A549 (cell line): ENCODE measurements around the gene CCDC152. TPM values are rescaled to one million over a fixed set of nuclear protein-coding genes. Genes with fewer than 3 reads are reported as not detected.

ENCODE experiments used
- ATAC-seq, 2 experiments: fragments of 200-7000 bp in 1 of 2; fragments of >200 bp in 1 of 2; cut with Nextera tagmentation in 1 of 2; cut with Tn5 transposase in 1 of 2; 3 replicates each; pipeline versions ENCODE4 v1.8.0 to v1.9.1; 2018 to 2020; ENCODE audit warnings: mild to moderate bottlenecking in 1 of 2, moderate library complexity in 1 of 2
- CTCF ChIA-PET: fragments of 300-600 bp; sonication (Branson Sonifier 250); formaldehyde crosslinking; extraction: SDS; loops from one replicate; lab custom pipeline; 2021; ENCODE audit warnings: antibody characterized with exemption, inconsistent platforms; lab: Yijun Ruan, JAX
- POLR2A ChIA-PET: fragments of 350-600 bp; formaldehyde crosslinking; extraction: SDS; loops from one replicate; lab custom pipeline; 2021; ENCODE audit warnings: antibody characterized with exemption, inconsistent platforms; lab: Yijun Ruan, JAX
- DNase-seq, 2 experiments: peaks; one replicate each; pipeline versions ENCODE4 v3.0.0 to v3.0.0-alpha.2; 2011 to 2016; ENCODE audit warnings: low read depth in 1 of 2, low spot score in 1 of 2
- FAIRE-seq: peaks from 2 replicates; lab custom pipeline; 2011; peaks lifted over from hg19 to GRCh38; lab: Jason Lieb, UNC
- H3K27ac ChIP-seq, 2 experiments: fragments of >200 bp; sonication (Bioruptor Twin); formaldehyde crosslinking; 3 replicates each; pipeline ENCODE4 v1.5.1; 2016 to 2017
- H3K4me1 ChIP-seq: fragments of >200 bp; sonication (Bioruptor Twin); formaldehyde crosslinking; 3 replicates; pipeline ENCODE4 v1.6.1; 2016
- H3K4me2 ChIP-seq: fragments of >200 bp; sonication (Bioruptor Twin); formaldehyde crosslinking; 3 replicates; pipeline ENCODE4 v1.6.1; 2016
- H3K4me3 ChIP-seq: fragments of >200 bp; sonication (Bioruptor Twin); formaldehyde crosslinking; 3 replicates; pipeline ENCODE4 v1.5.1; 2016
- H3K9me3 ChIP-seq: fragments of >200 bp; sonication (Bioruptor Twin); formaldehyde crosslinking; 3 replicates; pipeline ENCODE4 v1.6.1; 2016
- ATOH8 ChIP-seq: fragments of 250-450 bp; sonication (Bioruptor Pico); IDR thresholded peaks from 2 replicates; pipeline ENCODE4 v1.5.0; 2020; ENCODE audit warnings: low read depth, mild to moderate bottlenecking, moderate library complexity
- BCL3 ChIP-seq: fragments of >200 bp; sonication (Bioruptor Twin); formaldehyde crosslinking; IDR thresholded peaks from 3 replicates; pipeline ENCODE4 v1.6.1; 2016
- CBX2 ChIP-seq: fragments of 200-600 bp; sonication (generic); IDR thresholded peaks from 2 replicates; pipeline ENCODE4 v1.6.1; 2016; ENCODE audit warnings: low read depth, mild to moderate bottlenecking, borderline replicate concordance
- CHD2 ChIP-seq: fragments of 150-350 bp; IDR thresholded peaks from 2 replicates; pipeline ENCODE4 v1.6.1; 2014; ENCODE audit warnings: low read length; ENCODE audit not compliant: partially characterized antibody
- EHF ChIP-seq: fragments of 250-450 bp; sonication (Bioruptor Pico); IDR thresholded peaks from 2 replicates; pipeline ENCODE4 v1.5.0; 2020; ENCODE audit warnings: mild to moderate bottlenecking
- ELK1 ChIP-seq: fragments of 150-350 bp; IDR thresholded peaks from 2 replicates; pipeline ENCODE4 v1.6.1; 2014; ENCODE audit warnings: low read depth, mild to moderate bottlenecking, low read length
- EP300 ChIP-seq, 2 experiments: fragments of >200 bp; sonication (Bioruptor Twin); formaldehyde crosslinking; IDR thresholded peaks; 2 replicates in 1 of 2; 3 replicates in 1 of 2; pipeline ENCODE4 v1.6.1; 2016 to 2017
- ESRRA ChIP-seq: fragments of 150-350 bp; IDR thresholded peaks from 2 replicates; pipeline ENCODE4 v1.6.1; 2014; ENCODE audit warnings: mild to moderate bottlenecking, low read length, borderline replicate concordance
- FOSB ChIP-seq: fragments of 250-450 bp; sonication (Bioruptor Pico); IDR thresholded peaks from 2 replicates; pipeline ENCODE4 v1.5.0; 2020; ENCODE audit warnings: mild to moderate bottlenecking, moderate library complexity
- FOSL2 ChIP-seq, 2 experiments: fragments of 450-650 bp in 1 of 2; fragments of >200 bp in 1 of 2; sonication (Bioruptor Twin) in 1 of 2; formaldehyde crosslinking; IDR thresholded peaks; 2 replicates each; pipeline versions ENCODE4 v1.5.0 to v1.6.1; 2016 to 2020; ENCODE audit warnings: mild to moderate bottlenecking in 1 of 2, moderate library complexity in 1 of 2
- HMGXB4 ChIP-seq: fragments of 250-450 bp; sonication (Bioruptor Pico); IDR thresholded peaks from 2 replicates; pipeline ENCODE4 v1.5.0; 2021; ENCODE audit warnings: mild to moderate bottlenecking, moderate library complexity, borderline replicate concordance
- HOXA7 ChIP-seq: fragments of 250-450 bp; sonication (Bioruptor Pico); IDR thresholded peaks from 2 replicates; pipeline ENCODE4 v1.5.0; 2020; ENCODE audit warnings: mild to moderate bottlenecking, moderate library complexity
- JUNB ChIP-seq: fragments of >200 bp; sonication (Bioruptor Twin); formaldehyde crosslinking; IDR thresholded peaks from 2 replicates; pipeline ENCODE4 v1.6.1; 2016
- MAFK ChIP-seq: fragments of 450-650 bp; IDR thresholded peaks from 2 replicates; pipeline ENCODE4 v1.6.1; 2014; ENCODE audit not compliant: partially characterized antibody
- MAX ChIP-seq: IDR thresholded peaks from 2 replicates; pipeline ENCODE4 v1.6.1; 2012
- MYC ChIP-seq: IDR thresholded peaks from 2 replicates; pipeline ENCODE4 v1.6.1; 2012; ENCODE audit warnings: mild to moderate bottlenecking, inconsistent platforms, low read length, improper control_type of control experiment, borderline replicate concordance
- POLR2A ChIP-seq: IDR thresholded peaks from 2 replicates; pipeline ENCODE4 v1.6.1; 2012; ENCODE audit warnings: mild to moderate bottlenecking, low read length
- RNF2 ChIP-seq: fragments of 200-600 bp; sonication (generic); IDR thresholded peaks from 2 replicates; pipeline ENCODE4 v1.6.1; 2016; ENCODE audit warnings: low read depth, mild to moderate bottlenecking, antibody characterized with exemption, moderate library complexity, borderline replicate concordance
- USF2 ChIP-seq: fragments of 450-650 bp; IDR thresholded peaks from 2 replicates; pipeline ENCODE4 v1.6.1; 2014; ENCODE audit warnings: antibody characterized with exemption
- ZFP36 ChIP-seq: fragments of 450-650 bp; IDR thresholded peaks from 2 replicates; pipeline ENCODE4 v1.6.1; 2014; ENCODE audit warnings: borderline replicate concordance; ENCODE audit not compliant: partially characterized antibody
- ZSCAN20 ChIP-seq: fragments of 250-450 bp; sonication (Bioruptor Pico); IDR thresholded peaks from 2 replicates; pipeline ENCODE4 v1.8.0; 2022; ENCODE audit warnings: mild to moderate bottlenecking, moderate library complexity
- polyA plus RNA-seq, 4 experiments: library from polyadenylated mRNA; depleted of rRNA in 3 of 4; stranded (reverse); fragments of >200 nt; fragmentation: RNase III in 1 of 4; extraction: RNeasy Plus Mini Kit Qiagen cat#74134 plus additional on column Dnase treatment in 1 of 4; gene quantifications; 2 replicates in 3 of 4; 3 replicates in 1 of 4; pipeline ENCODE4 v1.2.3, GENCODE V29; 2011 to 2017

Gene CCDC152
- polyA plus RNA-seq, 2 of the 4 experiments (the other 2 are of a cell fraction) = not detected

GRCh38 chr5:42787845-42788244, 31.2 kb downstream of the CCDC152 start (continued):
- no peak for TF ChIP-seq HMGXB4 (CRISPR knock-in tag)
- TF ChIP-seq USF2 = no peak

- ChIA-PET POLR2A (no interaction called here), CTCF (no interaction called here)
- no peak for TF ChIP-seq MAFK
- no peak for TF ChIP-seq ESRRA
- no peak for TF ChIP-seq BCL3
- no peak for TF ChIP-seq JUNB
- TF ChIP-seq ZSCAN20 (CRISPR knock-in tag) = no peak
- no peak for TF ChIP-seq FOSB (CRISPR knock-in tag)
- no peak for TF ChIP-seq HMGXB4 (CRISPR knock-in tag)
- no peak for TF ChIP-seq MYC
- TF ChIP-seq ELK1 = no peak
- TF ChIP-seq CHD2 = no peak
- TF ChIP-seq EP300 (IDR thresholded peaks at IDR 0.05) = no peak
- TF ChIP-seq RNF2 = no peak
- TF ChIP-seq ZFP36 = no peak
- no peak for TF ChIP-seq POLR2A
- TF ChIP-seq FOSL2 (IDR thresholded peaks at IDR 0.05) = no peak
- TF ChIP-seq FOSL2 (CRISPR knock-in tag; IDR thresholded peaks at IDR 0.05) = no peak
- TF ChIP-seq MAX = no peak
- TF ChIP-seq CBX2 = no peak
- TF ChIP-seq HOXA7 = no peak
- no peak for TF ChIP-seq ATOH8 (CRISPR knock-in tag)
- no peak for TF ChIP-seq EHF (CRISPR knock-in tag)
- H3K27ac ChIP-seq = no peak overlapping the region
- H3K9me3 ChIP-seq = peaks cover 4% of the 10 kb centered on the region; the same call in 1 of the 3 replicates
- no peak overlapping the region for H3K4me3 ChIP-seq
- no peak overlapping the region for H3K4me2 ChIP-seq
- DNase-seq (no peak), FAIRE-seq (no peak), ATAC-seq (no peak)
- no peaks in the 10 kb centered on the region for H3K4me1 ChIP-seq
Measured at GRCh38 chr5:42791151-42791550, 34.5 kb downstream of the CCDC152 start.
